Memory B cell (primary cell): ENCODE measurements around the gene OXCT2.
"Not testable (repeated sequence)": the region's sequence is repeated elsewhere in the genome, so short reads cannot be mapped to it uniquely, and the experiment has no call there.

Source experiments
- ATAC-seq: fragments of 150-1000 bp; cut with Tn5 transposase; 2 replicates; pipeline ENCODE4 v1.10.0; 2021; ENCODE audit warnings: low read depth, mild to moderate bottlenecking, moderate library complexity
- DNase-seq, 2 donors: peaks; one replicate each; pipeline ENCODE4 v3.0.0; 2022; ENCODE audit warnings: low spot score in 2 of 2
- H3K27ac Mint-ChIP-seq: one replicate; pipeline ENCODE4 v1.8.0; 2022; ENCODE audit warnings: mild to moderate bottlenecking, moderate library complexity, mixed read lengths
- H3K27me3 Mint-ChIP-seq: one replicate; pipeline ENCODE4 v1.8.0; 2022; ENCODE audit warnings: mixed read lengths
- H3K36me3 Mint-ChIP-seq: one replicate; pipeline ENCODE4 v1.8.0; 2022; ENCODE audit warnings: mild to moderate bottlenecking, mixed read lengths
- H3K4me1 Mint-ChIP-seq: one replicate; pipeline ENCODE4 v1.8.0; 2022; ENCODE audit warnings: mixed read lengths
- H3K4me3 Mint-ChIP-seq: one replicate; pipeline ENCODE4 v1.8.0; 2022; ENCODE audit warnings: mild to moderate bottlenecking, moderate library complexity, mixed read lengths
- H3K9me3 Mint-ChIP-seq: one replicate; pipeline ENCODE4 v1.8.0; 2022; ENCODE audit warnings: mixed read lengths

The OXCT2 gene

DNA sequence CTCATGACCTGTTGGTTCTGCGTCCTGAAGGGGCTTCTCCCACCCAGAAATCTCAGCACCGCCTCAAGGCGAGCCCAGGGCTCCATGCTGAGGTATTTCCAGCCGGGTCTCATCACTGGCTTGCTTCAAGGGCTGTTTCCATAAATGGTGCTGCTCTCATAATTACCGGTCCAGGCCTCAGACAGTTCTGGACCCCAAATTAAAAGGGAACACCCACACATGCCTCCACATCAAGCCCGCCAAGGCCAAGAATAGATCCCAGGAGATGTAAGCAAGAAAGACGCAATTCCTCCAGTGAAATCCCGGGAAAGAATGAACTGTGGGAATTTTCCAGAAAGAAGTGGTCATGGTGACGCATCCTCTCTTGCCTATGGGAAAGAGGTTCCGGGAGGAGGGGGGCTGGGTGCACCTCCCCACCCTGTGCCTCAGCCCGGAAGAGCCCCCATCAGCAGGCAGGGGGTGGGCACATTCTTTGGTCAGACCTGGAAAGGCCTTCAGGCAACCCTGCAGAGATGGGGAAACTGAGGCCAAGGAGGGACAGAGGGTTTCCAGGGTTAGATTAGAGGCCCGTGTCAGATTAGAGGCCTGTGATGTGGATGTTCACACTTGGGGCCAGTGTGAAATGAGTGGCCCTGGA is 7.4 kb upstream of the OXCT2 start:
- not testable (repeated sequence) for H3K4me3 Mint-ChIP-seq, DNase-seq, ATAC-seq, H3K27me3 Mint-ChIP-seq, H3K36me3 Mint-ChIP-seq, H3K27ac Mint-ChIP-seq, H3K9me3 Mint-ChIP-seq
- H3K4me1 Mint-ChIP-seq: peaks cover 13% of the 10 kb centered on the region

DNA sequence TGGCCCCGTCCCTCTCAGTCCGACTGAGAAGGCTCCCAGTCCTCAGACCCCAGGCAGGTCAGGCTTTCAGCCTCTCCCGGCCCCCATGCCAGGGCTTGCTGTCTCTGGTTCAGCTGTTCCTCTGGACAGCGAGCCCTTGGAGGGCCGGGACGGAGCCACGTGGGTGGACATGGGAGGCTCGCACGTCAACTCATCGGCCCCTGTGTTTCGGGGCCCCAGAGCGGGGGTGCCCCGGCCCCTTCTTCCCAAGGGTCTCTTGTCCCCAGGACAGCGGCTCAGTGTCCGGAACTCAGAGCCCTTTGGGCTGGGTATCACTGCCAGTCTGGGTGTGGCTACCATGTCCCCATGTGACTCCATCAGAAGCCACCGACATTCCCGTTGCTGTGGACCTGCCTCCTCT is 6.7 kb upstream of the OXCT2 start:
- peaks cover 13% of the 10 kb centered on the region for H3K4me1 Mint-ChIP-seq
- not testable (repeated sequence) for DNase-seq, H3K27me3 Mint-ChIP-seq, H3K27ac Mint-ChIP-seq, H3K36me3 Mint-ChIP-seq, ATAC-seq, H3K4me3 Mint-ChIP-seq, H3K9me3 Mint-ChIP-seq

DNA sequence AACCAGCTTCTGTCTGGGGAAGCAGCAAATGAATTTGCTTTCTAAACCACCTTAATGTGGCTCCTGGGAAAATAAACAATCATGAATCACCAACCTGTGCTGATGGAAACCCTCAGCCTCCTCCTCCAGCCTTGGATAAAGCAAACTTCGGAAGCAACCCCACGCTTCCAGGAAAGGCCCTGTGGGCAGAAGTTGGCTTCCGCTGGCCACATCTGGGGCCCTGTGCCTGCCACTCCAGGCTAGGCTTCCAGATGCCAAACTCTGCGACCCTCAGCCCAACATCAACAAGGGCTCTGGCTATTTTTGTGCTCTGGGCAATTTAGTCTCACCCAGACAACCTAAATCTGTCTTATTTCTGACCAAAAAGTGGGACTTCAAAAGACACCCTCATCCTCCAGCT is 6.2 kb upstream of the OXCT2 start:
- ATAC-seq (no peak), DNase-seq (no peak)
- Mint-ChIP-seq H3K27me3 (no peaks in the 10 kb centered on the region), H3K9me3 (no peaks in the 10 kb centered on the region), H3K4me1 (peaks cover 13% of the 10 kb centered on the region), H3K4me3 (no peak overlapping the region), H3K27ac (peak overlapping the region; percentile 80), H3K36me3 (no peaks in the 10 kb centered on the region)

DNA sequence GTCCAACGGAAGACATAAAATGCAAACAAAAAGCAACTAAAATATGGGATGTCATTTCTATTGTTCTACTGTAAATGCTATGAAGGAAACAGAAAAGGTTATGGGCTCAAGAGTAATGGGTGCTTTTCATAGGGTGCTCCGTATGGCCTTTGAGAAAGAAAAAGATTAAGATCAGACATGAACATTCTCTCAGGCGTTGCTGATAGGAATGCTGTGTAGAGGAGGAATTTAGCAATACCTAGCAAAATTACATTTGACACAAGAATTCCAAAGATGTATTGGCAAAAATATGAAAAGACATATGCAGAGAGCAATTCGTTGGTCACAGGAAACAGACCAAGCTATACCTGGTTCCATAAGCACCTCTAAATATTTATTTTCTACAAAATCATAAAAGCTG is 5.7 kb upstream of the OXCT2 start:
- no peaks in the 10 kb centered on the region for H3K9me3 Mint-ChIP-seq
- DNase-seq (no peak), ATAC-seq (no peak)
- H3K4me3 Mint-ChIP-seq: no peak overlapping the region
- no peaks in the 10 kb centered on the region for H3K36me3 Mint-ChIP-seq
- H3K4me1 Mint-ChIP-seq: peaks cover 13% of the 10 kb centered on the region
- no peaks in the 10 kb centered on the region for H3K27me3 Mint-ChIP-seq
- H3K27ac Mint-ChIP-seq: peak overlapping the region; percentile 80

- no peaks in the 10 kb centered on the region for H3K27me3 Mint-ChIP-seq
- peak overlapping the region; percentile 80 for H3K27ac Mint-ChIP-seq
- no peaks in the 10 kb centered on the region for H3K36me3 Mint-ChIP-seq
- ATAC-seq (no peak), DNase-seq (no peak)
- H3K4me1 Mint-ChIP-seq: peaks cover 13% of the 10 kb centered on the region
- H3K4me3 Mint-ChIP-seq: peak overlapping the region; percentile 55
- no peaks in the 10 kb centered on the region for H3K9me3 Mint-ChIP-seq
Observed at GRCh38 chr1:39776400-39776713, 5.2 kb upstream of the OXCT2 start.

DNA sequence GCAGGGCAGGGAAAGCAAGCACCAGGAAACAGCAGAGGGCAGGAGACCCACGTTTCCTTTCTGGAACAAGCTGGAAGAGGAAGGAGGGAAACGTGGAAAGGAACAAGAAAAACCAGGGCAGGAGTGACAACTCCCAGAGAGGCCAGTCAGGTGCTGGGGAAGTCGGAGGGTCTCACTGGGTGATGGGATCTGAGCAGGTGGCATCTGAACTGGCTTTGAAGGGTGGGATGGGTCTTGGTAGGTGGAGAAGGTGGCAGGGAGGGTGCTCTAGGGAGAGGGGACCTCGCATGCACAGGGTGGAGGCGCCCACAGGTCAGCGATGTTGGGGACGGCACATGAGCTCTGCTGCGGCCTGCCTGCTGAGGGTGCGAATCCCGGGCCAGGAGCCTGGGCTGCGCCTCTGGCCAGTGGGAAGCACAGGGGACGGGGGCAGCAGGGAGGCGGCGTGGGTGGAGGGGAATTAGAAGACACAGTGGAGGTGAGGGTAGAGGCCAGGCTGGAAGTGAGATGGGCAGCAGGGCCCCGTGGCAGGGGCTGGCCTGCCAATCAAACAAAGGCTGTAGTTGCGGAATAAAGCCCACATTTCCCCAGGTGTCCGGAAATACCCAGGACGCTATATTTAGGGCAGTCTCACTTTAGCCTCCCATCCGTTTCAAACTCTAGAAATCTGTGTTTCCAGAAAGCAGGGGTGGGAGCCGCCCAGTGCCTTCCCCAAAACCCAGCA is 4.7 kb upstream of the OXCT2 start:
- H3K27me3 Mint-ChIP-seq, DNase-seq, H3K36me3 Mint-ChIP-seq, H3K9me3 Mint-ChIP-seq: not testable (repeated sequence)
- ATAC-seq: peak; percentile 38
- Mint-ChIP-seq H3K27ac (peak overlapping the region; percentile 80), H3K4me1 (peaks cover 13% of the 10 kb centered on the region), H3K4me3 (peak overlapping the region; percentile 55)

DNA sequence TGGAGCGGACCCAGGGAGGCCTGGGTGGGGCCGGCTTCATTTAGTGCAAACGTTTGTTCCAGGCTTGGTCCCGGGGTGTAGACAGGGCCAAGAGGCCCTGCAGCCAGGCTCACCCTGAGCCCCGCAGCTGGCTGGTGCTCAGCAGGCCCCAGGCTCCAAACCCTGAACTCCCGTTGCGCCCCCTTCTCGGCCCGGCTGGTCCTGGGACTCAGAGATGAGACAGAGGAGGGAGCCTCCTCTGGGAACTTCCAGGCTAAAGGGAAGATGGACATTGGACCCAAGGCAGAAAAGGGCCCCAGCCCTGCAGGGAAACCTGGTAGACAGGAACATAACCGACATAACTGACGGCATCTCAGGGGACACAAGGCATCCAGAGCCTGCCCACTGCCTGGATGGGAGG is 4.0 kb upstream of the OXCT2 start:
- not testable (repeated sequence) for DNase-seq, H3K9me3 Mint-ChIP-seq, H3K27me3 Mint-ChIP-seq, ATAC-seq, H3K27ac Mint-ChIP-seq, H3K36me3 Mint-ChIP-seq
- H3K4me3 Mint-ChIP-seq: peak overlapping the region; percentile 43
- peaks cover 15% of the 10 kb centered on the region for H3K4me1 Mint-ChIP-seq

DNA sequence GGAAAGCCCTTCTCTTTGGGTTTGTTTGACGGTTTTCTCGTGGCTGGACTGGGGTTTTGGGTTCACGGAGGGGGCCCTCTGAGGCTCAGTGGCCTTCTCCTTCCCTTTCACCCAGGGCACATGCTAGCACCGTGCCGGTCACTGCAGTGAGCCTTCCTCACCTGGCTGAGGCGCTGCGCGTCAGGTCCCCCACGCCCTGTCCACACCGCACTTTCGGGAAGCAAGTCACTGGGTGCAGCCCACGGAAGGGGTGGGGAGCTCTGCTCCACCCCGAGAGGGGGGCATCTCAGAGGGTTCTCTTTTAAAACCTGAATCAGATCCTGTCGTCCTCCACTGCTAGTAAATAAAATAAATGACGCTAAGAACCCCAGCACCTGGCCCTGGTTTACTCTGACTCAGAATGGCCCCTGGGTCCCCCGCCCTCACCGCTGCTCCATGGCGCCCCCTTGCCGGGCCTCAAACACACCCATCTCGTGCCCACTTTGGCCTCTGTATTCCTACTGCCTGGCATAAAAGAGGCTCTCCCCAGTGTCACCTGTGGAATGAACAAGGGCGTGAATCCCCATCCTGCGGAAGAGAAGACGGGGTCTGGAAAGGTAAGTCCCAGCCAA is 2.3 kb upstream of the OXCT2 start:
- peak; percentile 37 for ATAC-seq
- not testable (repeated sequence) for H3K27ac Mint-ChIP-seq, H3K9me3 Mint-ChIP-seq, H3K36me3 Mint-ChIP-seq, H3K4me3 Mint-ChIP-seq, DNase-seq, H3K27me3 Mint-ChIP-seq
- H3K4me1 Mint-ChIP-seq: peaks cover 16% of the 10 kb centered on the region

GRCh38 chr1:39770100-39771021 is 787 bp downstream of the OXCT2 start:
- H3K9me3 Mint-ChIP-seq, H3K36me3 Mint-ChIP-seq, H3K4me1 Mint-ChIP-seq, H3K27ac Mint-ChIP-seq, H3K27me3 Mint-ChIP-seq: not testable (repeated sequence)
- DNase-seq (peak in 1 of 2 donors; percentile 11), ATAC-seq (peak; percentile 52)
- H3K4me3 Mint-ChIP-seq: peak overlapping the region; percentile 70

DNA sequence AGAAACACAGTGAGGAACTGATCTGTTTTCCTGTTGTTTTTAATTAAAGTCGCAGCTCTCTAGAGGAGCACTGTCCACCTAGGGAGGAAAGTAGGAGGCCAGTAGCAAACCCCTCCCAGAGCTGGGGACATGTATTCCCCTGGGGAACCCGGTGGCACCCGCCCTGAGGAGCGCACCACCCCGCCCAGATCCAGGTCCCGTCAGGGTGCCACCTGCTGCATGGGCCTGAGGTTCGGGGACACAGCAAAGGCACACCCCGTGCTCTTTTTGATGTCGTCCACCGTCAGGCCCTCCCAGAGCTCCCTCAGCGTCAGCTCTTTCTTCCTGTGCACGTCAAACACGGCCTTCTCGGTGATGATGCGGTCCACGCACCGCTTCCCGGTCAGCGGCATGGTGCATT is 1.6 kb downstream of the OXCT2 start:
- not testable (repeated sequence) for H3K27me3 Mint-ChIP-seq, H3K4me1 Mint-ChIP-seq, H3K4me3 Mint-ChIP-seq, ATAC-seq, DNase-seq, H3K9me3 Mint-ChIP-seq, H3K36me3 Mint-ChIP-seq, H3K27ac Mint-ChIP-seq

GRCh38 chr1:39766466-39766865 is 4.7 kb downstream of the OXCT2 start:
- not testable (repeated sequence) for ATAC-seq, H3K9me3 Mint-ChIP-seq, H3K4me3 Mint-ChIP-seq, H3K27ac Mint-ChIP-seq, H3K36me3 Mint-ChIP-seq, H3K4me1 Mint-ChIP-seq, DNase-seq, H3K27me3 Mint-ChIP-seq

DNA sequence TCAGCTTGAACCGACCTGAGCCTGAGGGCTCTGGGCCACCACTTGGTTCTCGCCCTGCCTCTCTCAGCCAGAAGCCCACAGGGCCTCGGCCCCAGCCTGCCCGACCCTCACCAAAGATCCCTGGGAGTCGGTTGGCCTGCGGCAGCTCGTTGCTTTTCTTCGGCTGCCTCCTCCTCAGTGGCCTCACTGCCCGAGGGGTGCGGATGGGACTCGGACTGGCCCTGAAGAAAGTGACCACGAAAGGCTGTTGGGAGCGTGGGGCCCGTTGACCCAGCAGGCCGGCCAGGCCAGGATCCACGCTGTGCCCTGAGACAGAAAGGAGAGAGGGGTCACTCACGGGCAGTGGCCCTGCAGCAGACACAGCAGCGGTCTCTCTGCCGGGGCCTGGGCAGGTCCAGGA is 6.6 kb downstream of the OXCT2 start:
- DNase-seq, H3K27me3 Mint-ChIP-seq, H3K27ac Mint-ChIP-seq, H3K4me1 Mint-ChIP-seq, H3K4me3 Mint-ChIP-seq, ATAC-seq, H3K36me3 Mint-ChIP-seq, H3K9me3 Mint-ChIP-seq: not testable (repeated sequence)

GRCh38 chr1:39763619-39764374 is 7.4 kb downstream of the OXCT2 start:
- H3K36me3 Mint-ChIP-seq, H3K27me3 Mint-ChIP-seq, H3K27ac Mint-ChIP-seq, H3K9me3 Mint-ChIP-seq, H3K4me1 Mint-ChIP-seq, H3K4me3 Mint-ChIP-seq, ATAC-seq, DNase-seq: not testable (repeated sequence)
